Measurements from ENCODE around the gene ARHGAP6. TPM values are rescaled to one million over a fixed set of nuclear protein-coding genes. Genes with fewer than 3 reads are reported as not detected.
"Not testable (repeated sequence)": the region's sequence is repeated elsewhere in the genome, so short reads cannot be mapped to it uniquely, and the experiment has no call there.

Gene ARHGAP6
- total and polyA plus RNA-seq, 3 donors from 2014 or later, result 4.8 to 11.8 (median 5.7) TPM

- H3K4me1 ChIP-seq, result no peaks in the 10 kb centered on the region
- no peak overlapping the region for H3K27ac ChIP-seq
- no peaks in the 10 kb centered on the region for H3K9me3 ChIP-seq
- TF ChIP-seq POLR2A (IDR thresholded peaks at IDR 0.05) (no peak), CTCF (IDR thresholded peaks at IDR 0.05) (no peak)
- H3K27me3 ChIP-seq, result no peaks in the 10 kb centered on the region
- intact Hi-C loops (cut with DNase I; ENCODE audit: low total_unique reads), result no loop called here
- WGBS, 2 donors, result 61 to 65% methylated on average over 4 of the region's 4 CpGs
- H3K36me3 ChIP-seq (ENCODE audit: low read depth, missing control alignments), result no peaks in the 10 kb centered on the region
- H3K4me3 ChIP-seq, result no peak overlapping the region
- DNase-seq, result no peak
Observed at GRCh38 chrX:11629593-11630211, 36.0 kb downstream of the ARHGAP6 start.

- TF ChIP-seq CTCF (IDR thresholded peaks at IDR 0.05) (no peak), POLR2A (IDR thresholded peaks at IDR 0.05) (no peak)
- no peak overlapping the region for H3K27ac ChIP-seq
Observed at GRCh38 chrX:11628399-11628798, 37.3 kb downstream of the ARHGAP6 start.

GRCh38 chrX:11626351-11626750 lies 39.4 kb downstream of the ARHGAP6 start:
- no peaks in the 10 kb centered on the region for H3K27me3 ChIP-seq
- H3K9me3 ChIP-seq, result no peaks in the 10 kb centered on the region
- H3K4me1 ChIP-seq, result no peaks in the 10 kb centered on the region
- H3K27ac ChIP-seq, result no peak overlapping the region
- TF ChIP-seq CTCF (IDR thresholded peaks at IDR 0.05) (no peak), POLR2A (IDR thresholded peaks at IDR 0.05) (no peak)
- no peaks in the 10 kb centered on the region for H3K36me3 ChIP-seq (ENCODE audit: low read depth, missing control alignments)
- no peak for DNase-seq
- intact Hi-C loops (cut with DNase I; ENCODE audit: low total_unique reads), result no loop called here
- H3K4me3 ChIP-seq, result no peak overlapping the region

More at GRCh38 chrX:11628399-11628798, 37.3 kb downstream of the ARHGAP6 start:
- no peak for DNase-seq
- Histone ChIP-seq H3K36me3 (ENCODE audit: low read depth, missing control alignments) (no peaks in the 10 kb centered on the region), H3K4me1 (no peaks in the 10 kb centered on the region), H3K4me3 (no peak overlapping the region), H3K27me3 (no peaks in the 10 kb centered on the region), H3K9me3 (no peaks in the 10 kb centered on the region)
- intact Hi-C loops (cut with DNase I; ENCODE audit: low total_unique reads), result no loop called here
- 80 to 89% methylated on average over 5 of the region's 5 CpGs for WGBS, 2 donors

- H3K9me3 ChIP-seq, result no peaks in the 10 kb centered on the region
- H3K27ac ChIP-seq, result no peak overlapping the region
- intact Hi-C loops (cut with DNase I; ENCODE audit: low total_unique reads), result no loop called here
- no peak for DNase-seq
- no peaks in the 10 kb centered on the region for H3K27me3 ChIP-seq
- H3K36me3 ChIP-seq (ENCODE audit: low read depth, missing control alignments), result no peaks in the 10 kb centered on the region
- whole genome bisulfite sequencing, 2 donors, result 61 to 62% methylated on average over 1 of the region's 1 CpG
- no peak for TF ChIP-seq CTCF (IDR thresholded peaks at IDR 0.05)
- no peak for TF ChIP-seq POLR2A (IDR thresholded peaks at IDR 0.05)
- H3K4me3 ChIP-seq, result no peak overlapping the region
- no peaks in the 10 kb centered on the region for H3K4me1 ChIP-seq
Observed at GRCh38 chrX:11619441-11619840, 46.3 kb downstream of the ARHGAP6 start.

GRCh38 chrX:11614253-11614652 lies 51.5 kb downstream of the ARHGAP6 start:
- H3K27ac ChIP-seq; H3K4me3 ChIP-seq; H3K9me3 ChIP-seq; H3K36me3 ChIP-seq (ENCODE audit: low read depth, missing control alignments); DNase-seq; H3K4me1 ChIP-seq; H3K27me3 ChIP-seq; intact Hi-C loops (cut with DNase I; ENCODE audit: low total_unique reads): not testable (repeated sequence)
- WGBS, 2 donors, result 88 to 94% methylated on average over 3 of the region's 3 CpGs
